ENCODE data around the gene ECHS1. TPM values are rescaled to one million over a fixed set of nuclear protein-coding genes. Genes with fewer than 3 reads are reported as not detected.
A peak's percentile ranks its signal among the peaks of the same experiment; 100 is the strongest.

Gene ECHS1
- total RNA-seq, 6 experiments from 2014 or later = 105 to 137 (median 114) TPM

DNA sequence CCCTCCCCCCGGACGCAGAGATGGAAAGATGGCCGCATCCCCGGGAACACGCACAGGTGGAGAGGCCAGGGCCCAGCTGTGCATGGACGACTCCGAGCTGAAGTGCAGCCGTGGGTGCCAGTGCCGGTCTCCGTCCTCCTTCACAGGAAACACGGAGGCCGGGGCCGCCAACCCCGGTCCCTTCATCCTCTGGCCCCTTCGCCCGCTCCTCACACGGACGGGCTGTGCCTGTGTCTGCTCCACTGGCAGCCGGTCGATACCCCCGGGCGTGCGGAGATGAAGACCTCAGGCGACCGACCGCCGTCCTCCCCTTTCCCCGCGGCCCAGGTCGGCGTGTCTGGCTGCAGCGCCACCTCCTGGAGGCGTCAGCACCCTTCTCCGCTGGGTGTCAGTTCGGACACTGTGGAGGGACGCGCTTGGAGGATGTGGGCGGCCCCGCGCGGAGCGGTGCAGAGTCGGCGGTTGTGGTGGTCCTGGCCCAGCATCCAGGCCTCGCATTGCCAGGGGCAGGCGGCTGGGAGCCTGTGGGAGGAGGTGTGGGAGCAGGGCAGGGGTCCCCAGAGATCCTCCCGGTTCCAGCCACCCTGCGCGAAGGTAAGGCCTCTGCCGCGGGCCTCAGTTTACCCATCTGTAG lies 54.5 kb downstream of the ECHS1 start:
- Mint-ChIP-seq H3K36me3 (ENCODE audit: low read depth) (no peaks in the 10 kb centered on the region), H3K27ac (no peak overlapping the region), H3K27me3 (ENCODE audit: insufficient read depth) (peaks cover 12% of the 10 kb centered on the region), H3K4me1 (ENCODE audit: low read depth) (peaks cover 6% of the 10 kb centered on the region; the same call in 1 of the 2 replicates), H3K4me3 (peak overlapping the region; percentile 60), H3K9me3 (peaks cover 18% of the 10 kb centered on the region)
- TF ChIP-seq, protein P1, sequence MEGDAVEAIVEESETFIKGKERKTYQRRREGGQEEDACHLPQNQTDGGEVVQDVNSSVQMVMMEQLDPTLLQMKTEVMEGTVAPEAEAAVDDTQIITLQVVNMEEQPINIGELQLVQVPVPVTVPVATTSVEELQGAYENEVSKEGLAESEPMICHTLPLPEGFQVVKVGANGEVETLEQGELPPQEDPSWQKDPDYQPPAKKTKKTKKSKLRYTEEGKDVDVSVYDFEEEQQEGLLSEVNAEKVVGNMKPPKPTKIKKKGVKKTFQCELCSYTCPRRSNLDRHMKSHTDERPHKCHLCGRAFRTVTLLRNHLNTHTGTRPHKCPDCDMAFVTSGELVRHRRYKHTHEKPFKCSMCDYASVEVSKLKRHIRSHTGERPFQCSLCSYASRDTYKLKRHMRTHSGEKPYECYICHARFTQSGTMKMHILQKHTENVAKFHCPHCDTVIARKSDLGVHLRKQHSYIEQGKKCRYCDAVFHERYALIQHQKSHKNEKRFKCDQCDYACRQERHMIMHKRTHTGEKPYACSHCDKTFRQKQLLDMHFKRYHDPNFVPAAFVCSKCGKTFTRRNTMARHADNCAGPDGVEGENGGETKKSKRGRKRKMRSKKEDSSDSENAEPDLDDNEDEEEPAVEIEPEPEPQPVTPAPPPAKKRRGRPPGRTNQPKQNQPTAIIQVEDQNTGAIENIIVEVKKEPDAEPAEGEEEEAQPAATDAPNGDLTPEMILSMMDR (IDR thresholded peaks at IDR 0.05) = peak; percentile 84
- no peak for DNase-seq

DNA sequence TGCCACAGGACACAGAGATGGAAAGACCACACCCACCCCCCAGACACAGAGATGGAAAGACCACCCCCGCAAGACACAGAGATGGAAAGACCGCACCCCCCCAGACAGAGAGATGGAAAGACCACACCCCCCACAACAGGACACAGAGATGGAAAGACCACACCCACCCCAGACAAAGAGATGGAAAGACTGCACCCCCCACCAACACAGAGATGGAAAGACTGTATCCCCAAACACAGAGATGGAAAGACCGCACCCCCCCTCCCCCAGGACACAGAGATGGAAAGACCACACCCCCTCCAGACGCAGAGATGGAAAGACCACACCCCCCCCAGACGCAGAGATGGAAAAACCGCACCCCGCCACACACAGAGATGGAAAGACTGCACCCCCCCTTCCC lies 56.4 kb downstream of the ECHS1 start:
- TF ChIP-seq, protein P1 (IDR thresholded peaks at IDR 0.05) = no peak
- DNase-seq = no peak
- Mint-ChIP-seq H3K27ac (no peak overlapping the region), H3K4me3 (no peak overlapping the region), H3K4me1 (ENCODE audit: low read depth) (peaks cover 6% of the 10 kb centered on the region; the same call in 1 of the 2 replicates), H3K27me3 (ENCODE audit: insufficient read depth) (peaks cover 12% of the 10 kb centered on the region), H3K9me3 (peaks cover 18% of the 10 kb centered on the region), H3K36me3 (ENCODE audit: low read depth) (no peaks in the 10 kb centered on the region)

- H3K4me3 Mint-ChIP-seq = no peak overlapping the region
- TF ChIP-seq, protein P1 (IDR thresholded peaks at IDR 0.05) = no peak
- peaks cover 15% of the 10 kb centered on the region for H3K9me3 Mint-ChIP-seq
- no peak for DNase-seq
- peaks cover 6% of the 10 kb centered on the region; the same call in 1 of the 2 replicates for H3K4me1 Mint-ChIP-seq (ENCODE audit: low read depth)
- no peaks in the 10 kb centered on the region for H3K36me3 Mint-ChIP-seq (ENCODE audit: low read depth)
- no peak overlapping the region for H3K27ac Mint-ChIP-seq
- peaks cover 12% of the 10 kb centered on the region for H3K27me3 Mint-ChIP-seq (ENCODE audit: insufficient read depth)
Measured at GRCh38 chr10:133316266-133316665, 56.9 kb downstream of the ECHS1 start.

GRCh38 chr10:133315847-133316246 lies 57.3 kb downstream of the ECHS1 start:
- peaks cover 11% of the 10 kb centered on the region for H3K9me3 Mint-ChIP-seq

GRCh38 chr10:133314911-133315310 lies 58.2 kb downstream of the ECHS1 start:
- TF ChIP-seq, protein P1 (IDR thresholded peaks at IDR 0.05) = no peak
- Mint-ChIP-seq H3K4me1 (ENCODE audit: low read depth) (peaks cover 6% of the 10 kb centered on the region; the same call in 1 of the 2 replicates), H3K27me3 (ENCODE audit: insufficient read depth) (peaks cover 12% of the 10 kb centered on the region)

More at GRCh38 chr10:133315847-133316246, 57.3 kb downstream of the ECHS1 start:
- Mint-ChIP-seq H3K27ac (no peak overlapping the region), H3K4me3 (no peak overlapping the region), H3K36me3 (ENCODE audit: low read depth) (no peaks in the 10 kb centered on the region; the same call in 1 of the 2 replicates), H3K27me3 (ENCODE audit: insufficient read depth) (peaks cover 12% of the 10 kb centered on the region), H3K4me1 (ENCODE audit: low read depth) (peaks cover 6% of the 10 kb centered on the region; the same call in 1 of the 2 replicates)
- TF ChIP-seq, protein P1 (IDR thresholded peaks at IDR 0.05) = no peak
- no peak for DNase-seq

More at GRCh38 chr10:133314911-133315310, 58.2 kb downstream of the ECHS1 start:
- DNase-seq = no peak
- H3K9me3 Mint-ChIP-seq = peaks cover 4% of the 10 kb centered on the region; the same call in 1 of the 2 replicates
- H3K36me3 Mint-ChIP-seq (ENCODE audit: low read depth) = no peaks in the 10 kb centered on the region; the same call in 1 of the 2 replicates
- H3K27ac Mint-ChIP-seq = no peak overlapping the region
- H3K4me3 Mint-ChIP-seq = no peak overlapping the region
